Measurements from ENCODE around the gene SIGLEC5. TPM values are rescaled to one million over a fixed set of nuclear protein-coding genes. Genes with fewer than 3 reads are reported as not detected.
"Not testable (repeated sequence)": the region's sequence is repeated elsewhere in the genome, so short reads cannot be mapped to it uniquely, and the experiment has no call there.

The SIGLEC5 gene
- total and polyA plus RNA-seq, 5 donors = 0.20 to 1.2 (median 0.88) TPM; not detected in 2

- WGBS = 72% methylated on average over 4 of the region's 4 CpGs
- no peaks in the 10 kb centered on the region for H3K9me3 ChIP-seq (ENCODE audit: control insufficient read depth, low read length)
- no peak for DNase-seq
These were observed 22.1 kb upstream of the SIGLEC5 start for GRCh38 chr19:51652266-51652665.

GRCh38 chr19:51651216-51651846, 21.1 kb upstream of the SIGLEC5 start:
- intact Hi-C loops (cut with DNase I) = loop anchor here in 1 of 4 donors (10.0 kb wide), 1 partner anchor 317 kb away; no protein-coding TSS in a partner anchor
- Histone ChIP-seq H3K9me3 (ENCODE audit: control insufficient read depth, low read length) (no peaks in the 10 kb centered on the region), H3K4me3 (ENCODE audit: low read length) (no peak overlapping the region), H3K27me3 (ENCODE audit: control insufficient read depth, insufficient read depth) (no peaks in the 10 kb centered on the region), H3K4me1 (ENCODE audit: control insufficient read depth, insufficient read depth, low read length) (no peaks in the 10 kb centered on the region), H3K27ac (ENCODE audit: low read length) (no peak overlapping the region)
- ATAC-seq (peak; percentile 52 to 54), DNase-seq (peak in 1 of 3 donors; percentile 63)
- 63% methylated on average over 7 of the region's 7 CpGs for WGBS

More at GRCh38 chr19:51652266-51652665, 22.1 kb upstream of the SIGLEC5 start:
- intact Hi-C loops (cut with DNase I) = loop anchor here in 1 of 4 donors (10.0 kb wide), 1 partner anchor 317 kb away; no protein-coding TSS in a partner anchor
- Histone ChIP-seq H3K4me3 (ENCODE audit: low read length) (no peak overlapping the region), H3K27me3 (ENCODE audit: control insufficient read depth, insufficient read depth) (no peaks in the 10 kb centered on the region), H3K4me1 (ENCODE audit: control insufficient read depth, insufficient read depth, low read length) (no peaks in the 10 kb centered on the region), H3K27ac (ENCODE audit: low read length) (no peak overlapping the region)
- no peak for ATAC-seq

- DNase-seq (no peak), ATAC-seq (no peak)
- H3K9me3 ChIP-seq (ENCODE audit: control insufficient read depth, low read length) = no peaks in the 10 kb centered on the region
- no peaks in the 10 kb centered on the region for H3K4me1 ChIP-seq (ENCODE audit: control insufficient read depth, insufficient read depth, low read length)
- 86% methylated on average over 6 of the region's 6 CpGs for WGBS
- no peak overlapping the region for H3K27ac ChIP-seq (ENCODE audit: low read length)
- intact Hi-C loops (cut with DNase I) = no loop called here
- H3K4me3 ChIP-seq (ENCODE audit: low read length) = no peak overlapping the region
- no peaks in the 10 kb centered on the region for H3K27me3 ChIP-seq (ENCODE audit: control insufficient read depth, insufficient read depth)
These were observed 17.1 kb upstream of the SIGLEC5 start for GRCh38 chr19:51647318-51647717.

- intact Hi-C loops (cut with DNase I); H3K27ac ChIP-seq (ENCODE audit: low read length); H3K9me3 ChIP-seq (ENCODE audit: control insufficient read depth, low read length); DNase-seq; H3K4me3 ChIP-seq (ENCODE audit: low read length); H3K27me3 ChIP-seq (ENCODE audit: control insufficient read depth, insufficient read depth); H3K4me1 ChIP-seq (ENCODE audit: control insufficient read depth, insufficient read depth, low read length): not testable (repeated sequence)
- 30% methylated on average over 5 of the region's 10 CpGs for WGBS
- peak; percentile 44 to 64 for ATAC-seq
These were observed 16.5 kb upstream of the SIGLEC5 start, which contains the start of gene SIGLEC14 for GRCh38 chr19:51646730-51647129. Gene SIGLEC14, minus strand, starts transcription at chr19:51646825. Its CDS starts 66 bp downstream, at chr19:51646759.

GRCh38 chr19:51644636-51645271, 14.6 kb upstream of the SIGLEC5 start:
- H3K4me3 ChIP-seq (ENCODE audit: low read length) = no peak overlapping the region
- 41% methylated on average over 11 of the region's 11 CpGs for WGBS

GRCh38 chr19:51641648-51642047, 11.4 kb upstream of the SIGLEC5 start:
- ATAC-seq (no peak), DNase-seq (no peak)
- H3K27ac ChIP-seq (ENCODE audit: low read length) = no peak overlapping the region
- H3K27me3 ChIP-seq (ENCODE audit: control insufficient read depth, insufficient read depth) = no peaks in the 10 kb centered on the region
- intact Hi-C loops (cut with DNase I) = no loop called here
- H3K4me1 ChIP-seq (ENCODE audit: control insufficient read depth, insufficient read depth, low read length) = no peaks in the 10 kb centered on the region
- no peaks in the 10 kb centered on the region for H3K9me3 ChIP-seq (ENCODE audit: control insufficient read depth, low read length)
- no peak overlapping the region for H3K4me3 ChIP-seq (ENCODE audit: low read length)

More at GRCh38 chr19:51644636-51645271, 14.6 kb upstream of the SIGLEC5 start:
- Histone ChIP-seq H3K4me1 (ENCODE audit: control insufficient read depth, insufficient read depth, low read length) (no peaks in the 10 kb centered on the region), H3K9me3 (ENCODE audit: control insufficient read depth, low read length) (no peaks in the 10 kb centered on the region), H3K27ac (ENCODE audit: low read length) (no peak overlapping the region), H3K27me3 (ENCODE audit: control insufficient read depth, insufficient read depth) (no peaks in the 10 kb centered on the region)
- intact Hi-C loops (cut with DNase I) = no loop called here
- no peak for DNase-seq
- no peak for ATAC-seq

- H3K27me3 ChIP-seq (ENCODE audit: control insufficient read depth, insufficient read depth) = no peaks in the 10 kb centered on the region
- no peak for ATAC-seq
- no peak overlapping the region for H3K4me3 ChIP-seq (ENCODE audit: low read length)
These were observed 10.2 kb upstream of the SIGLEC5 start for GRCh38 chr19:51640386-51640785.

GRCh38 chr19:51639916-51640315, 9.7 kb upstream of the SIGLEC5 start:
- no peak for ATAC-seq
- 70% methylated on average over 4 of the region's 4 CpGs for WGBS
- Histone ChIP-seq H3K27ac (ENCODE audit: low read length) (no peak overlapping the region), H3K4me1 (ENCODE audit: control insufficient read depth, insufficient read depth, low read length) (no peaks in the 10 kb centered on the region), H3K4me3 (ENCODE audit: low read length) (no peak overlapping the region), H3K9me3 (ENCODE audit: control insufficient read depth, low read length) (no peaks in the 10 kb centered on the region), H3K27me3 (ENCODE audit: control insufficient read depth, insufficient read depth) (no peaks in the 10 kb centered on the region)
- no peak for DNase-seq
- intact Hi-C loops (cut with DNase I) = no loop called here

More at GRCh38 chr19:51640386-51640785, 10.2 kb upstream of the SIGLEC5 start:
- no peak overlapping the region for H3K27ac ChIP-seq (ENCODE audit: low read length)
- intact Hi-C loops (cut with DNase I) = no loop called here
- no peaks in the 10 kb centered on the region for H3K4me1 ChIP-seq (ENCODE audit: control insufficient read depth, insufficient read depth, low read length)
- H3K9me3 ChIP-seq (ENCODE audit: control insufficient read depth, low read length) = no peaks in the 10 kb centered on the region
- no peak for DNase-seq
- WGBS = 87% methylated on average over 3 of the region's 3 CpGs

- 18% methylated on average over 5 of the region's 5 CpGs for WGBS
- Histone ChIP-seq H3K27me3 (ENCODE audit: control insufficient read depth, insufficient read depth) (no peaks in the 10 kb centered on the region), H3K4me1 (ENCODE audit: control insufficient read depth, insufficient read depth, low read length) (no peaks in the 10 kb centered on the region), H3K27ac (ENCODE audit: low read length) (no peak overlapping the region), H3K4me3 (ENCODE audit: low read length) (no peak overlapping the region), H3K9me3 (ENCODE audit: control insufficient read depth, low read length) (no peaks in the 10 kb centered on the region)
- no peak for DNase-seq
- ATAC-seq = no peak
- intact Hi-C loops (cut with DNase I) = no loop called here
These were observed 7.3 kb upstream of the SIGLEC5 start for GRCh38 chr19:51637362-51637978.

GRCh38 chr19:51632126-51632525, 1.9 kb upstream of the SIGLEC5 start:
- ATAC-seq (no peak), DNase-seq (no peak)
- Histone ChIP-seq H3K4me3 (ENCODE audit: low read length) (no peak overlapping the region), H3K4me1 (ENCODE audit: control insufficient read depth, insufficient read depth, low read length) (no peaks in the 10 kb centered on the region), H3K27me3 (ENCODE audit: control insufficient read depth, insufficient read depth) (no peaks in the 10 kb centered on the region), H3K9me3 (ENCODE audit: control insufficient read depth, low read length) (no peaks in the 10 kb centered on the region), H3K27ac (ENCODE audit: low read length) (no peak overlapping the region)
- 70% methylated on average over 5 of the region's 5 CpGs for WGBS
- intact Hi-C loops (cut with DNase I) = no loop called here
